HG03558 (cell line): ENCODE measurements around the gene NMRK2.

Experiments used
- ATAC-seq: cut with Tn5 transposase; IDR thresholded peaks from one replicate; pipeline ENCODE4 v1.9.1; 2021; ENCODE audit warnings: moderate number of reproducible peaks; ENCODE audit not compliant: unreplicated experiment; ENCODE audit errors: extremely low read depth

NMRK2 gene

GRCh38 chr19:3980353-3981251 lies 47.7 kb downstream of the NMRK2 start:
- ATAC-seq: no peak

- no peak for ATAC-seq
These were observed 48.5 kb downstream of the NMRK2 start for GRCh38 chr19:3981373-3981735.

DNA sequence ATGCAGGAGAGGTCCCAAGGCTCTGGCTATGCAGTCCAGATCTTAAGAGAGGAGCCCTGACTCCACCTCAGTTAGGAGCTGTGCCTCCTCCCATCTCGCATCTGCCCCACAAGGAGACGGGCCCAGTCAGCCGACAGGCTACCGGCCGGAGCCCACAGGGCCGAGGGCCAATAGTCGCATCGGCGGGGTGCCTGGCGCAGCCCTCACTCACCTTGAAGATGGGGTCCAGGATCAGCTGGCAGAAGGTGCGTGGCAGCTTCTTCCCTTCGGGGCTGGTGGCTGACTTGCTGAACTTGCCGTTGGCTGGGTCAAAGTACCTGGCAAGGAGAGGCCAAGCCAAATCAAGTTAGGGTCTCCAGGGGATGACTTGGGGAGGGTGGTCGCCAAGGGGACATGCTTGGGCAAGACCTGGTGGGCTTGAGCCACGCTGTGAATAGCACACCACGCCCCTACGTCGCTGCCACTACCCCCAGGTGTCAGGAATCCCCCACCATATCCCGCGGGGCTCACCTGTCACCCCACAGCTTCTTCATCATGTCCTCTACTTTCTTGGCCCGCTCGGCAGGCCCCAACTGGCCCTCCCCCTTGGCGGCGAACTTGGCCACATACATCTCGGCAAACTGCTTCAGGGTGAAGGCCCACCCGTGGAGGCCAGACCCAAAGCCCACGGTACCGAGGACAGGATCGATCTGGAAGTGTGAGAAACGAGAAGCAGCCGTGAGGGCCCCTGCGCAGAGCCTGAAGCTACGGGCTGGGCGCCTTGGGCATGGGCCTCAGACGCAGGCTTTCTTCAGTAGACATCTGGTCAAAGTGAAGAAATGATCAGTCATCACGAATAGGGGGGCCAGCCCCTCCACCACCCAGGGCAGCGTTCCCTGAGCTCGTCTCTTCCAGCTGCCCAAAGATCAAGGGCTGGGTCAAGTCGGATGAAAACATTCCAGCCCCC lies 49.1 kb downstream of the NMRK2 start:
- no peak for ATAC-seq

- ATAC-seq: no peak
These were observed 50.1 kb downstream of the NMRK2 start for GRCh38 chr19:3982701-3983541.

- no peak for ATAC-seq
These were observed 50.7 kb downstream of the NMRK2 start for GRCh38 chr19:3983542-3983914.

DNA sequence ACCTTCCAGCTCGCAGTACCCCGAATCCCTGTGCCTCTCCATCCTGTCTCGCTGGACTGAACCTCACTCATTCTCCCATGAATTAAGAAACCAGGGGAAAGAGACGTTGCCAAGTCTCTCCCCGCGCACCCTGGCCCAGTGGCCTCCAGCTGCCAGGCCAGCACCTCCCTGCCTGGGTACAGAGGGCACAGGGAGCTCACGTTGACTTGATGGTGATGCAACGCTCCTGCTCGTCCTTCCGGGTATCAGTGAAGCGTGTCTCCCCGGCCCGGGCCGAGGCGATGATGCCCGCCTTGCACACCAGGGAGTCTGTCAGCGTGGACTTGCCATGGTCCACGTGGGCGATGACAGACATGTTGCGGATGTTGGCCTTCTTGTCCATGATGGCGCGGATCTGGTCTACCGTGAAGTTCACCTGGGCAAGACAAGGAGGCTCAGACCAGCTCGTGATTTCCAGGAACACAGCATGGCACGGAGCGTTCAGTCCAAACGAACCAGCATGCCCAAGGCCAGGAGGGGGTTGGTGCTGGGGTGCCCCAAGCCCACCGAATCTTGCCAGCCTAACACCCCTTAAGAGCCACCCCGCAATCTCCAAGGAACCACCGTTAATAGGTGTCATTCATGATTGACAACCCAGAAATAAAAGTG lies 51.2 kb downstream of the NMRK2 start:
- ATAC-seq: no peak

- ATAC-seq: no peak
These were observed 51.7 kb downstream of the NMRK2 start for GRCh38 chr19:3984584-3984907.

GRCh38 chr19:3984908-3985642 lies 52.2 kb downstream of the NMRK2 start, which contains the start of gene EEF2:
Gene EEF2, minus strand, starts transcription at chr19:3985463. Its CDS starts 83 bp downstream, at chr19:3985380.
- no peak for ATAC-seq

GRCh38 chr19:3985643-3986259 lies 52.9 kb downstream of the NMRK2 start:
- ATAC-seq: no peak

GRCh38 chr19:3986260-3987041 lies 53.6 kb downstream of the NMRK2 start:
- no peak for ATAC-seq

DNA sequence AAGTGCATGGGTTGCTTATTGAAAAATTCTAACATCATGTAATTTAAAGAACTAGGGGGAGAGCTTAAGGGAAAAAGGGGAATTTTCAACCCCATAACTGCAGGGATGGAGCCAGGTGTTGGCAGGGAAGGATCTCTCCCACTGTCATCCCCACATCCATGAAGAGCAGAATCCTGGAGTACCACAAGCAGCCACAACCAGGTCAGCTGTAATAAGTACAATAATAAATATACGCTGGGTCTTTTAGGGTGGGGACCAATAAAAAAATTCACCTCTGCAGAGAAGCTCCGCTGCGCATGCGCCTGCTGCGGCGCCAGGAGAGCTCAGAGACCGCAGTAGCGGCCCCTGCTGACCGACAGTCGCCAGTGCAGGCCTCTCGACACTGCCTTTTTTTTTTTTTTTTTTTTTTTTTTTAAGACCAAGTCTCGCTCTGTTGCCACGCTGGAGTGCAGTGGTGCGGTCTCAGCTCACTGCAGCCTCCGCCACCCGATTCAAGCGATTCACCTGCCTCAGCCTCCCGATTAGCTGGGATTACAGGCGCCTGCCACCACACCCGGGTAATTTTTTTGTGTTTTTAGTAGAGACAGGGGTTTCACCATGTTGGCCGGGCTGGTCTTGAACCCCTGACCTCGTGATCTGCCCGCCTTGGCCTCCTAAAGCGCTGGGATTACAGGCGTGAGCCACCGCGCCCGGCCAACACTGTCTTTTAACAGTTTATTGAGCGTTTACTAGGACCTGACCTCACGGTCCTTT lies 54.9 kb downstream of the NMRK2 start:
- ATAC-seq: no peak

DNA sequence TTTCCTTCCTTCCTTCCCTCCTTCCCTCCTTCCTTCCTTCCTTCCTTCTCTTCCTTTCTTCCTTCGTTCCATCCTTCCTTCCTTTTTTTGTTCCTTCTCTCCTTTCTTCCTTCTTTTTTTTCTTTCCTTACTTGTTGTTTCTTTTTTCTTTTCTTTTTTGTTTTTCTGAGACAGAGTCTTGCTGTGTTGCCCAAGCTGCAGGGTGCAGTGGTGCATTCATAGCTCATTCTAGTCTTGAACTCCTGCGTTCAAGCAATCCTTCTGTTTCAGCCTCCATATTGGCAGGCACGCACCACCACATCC lies 57.9 kb downstream of the NMRK2 start:
- ATAC-seq: no peak
